K562 (cell line): ENCODE results near the gene OR4E2. TPM values are rescaled to one million over a fixed set of nuclear protein-coding genes. Genes with fewer than 3 reads are reported as not detected.

ENCODE experiments used
- ATAC-seq: fragments of 200-7000 bp; cut with Tn5 transposase; 3 replicates; pipeline ENCODE4 v1.9.1; 2020; ENCODE audit warnings: moderate library complexity
- BruUV-seq: library from RNA; stranded (reverse); fragments of 400-500 nt; replicated peaks from 2 replicates; lab custom pipeline; 2021; lab: Mats Ljungman, UMichigan
- CTCF ChIA-PET: fragments of 300-600 bp; formaldehyde crosslinking; extraction: SDS; loops from one replicate; lab custom pipeline; 2021; ENCODE audit warnings: low intra/inter-chr PET ratio; lab: Yijun Ruan, JAX
- POLR2A ChIA-PET: fragments of 300-600, 350-650 bp; sonication (Branson Sonifier 250); formaldehyde crosslinking; extraction: SDS; loops from one replicate; lab custom pipeline; 2021; ENCODE audit warnings: antibody characterized with exemption, inconsistent platforms; lab: Yijun Ruan, JAX
- DNase-seq, 4 experiments: peaks; one replicate each; pipeline versions ENCODE4 v3.0.0 to v3.0.0-alpha.2; 2011 to 2018; ENCODE audit warnings: low spot score in 3 of 4, mixed read lengths in 3 of 4; ENCODE audit errors: extremely low read depth in 1 of 4
- FAIRE-seq: peaks from 2 replicates; lab custom pipeline; 2011; peaks lifted over from hg19 to GRCh38; lab: Jason Lieb, UNC
- H2AFZ ChIP-seq: 2 replicates; pipeline ENCODE4 v1.6.0; 2011; ENCODE audit warnings: low read depth, low read length, control low read depth, inconsistent platforms
- H3K27ac ChIP-seq: fragments of 200-600 bp; 3 replicates; pipeline ENCODE4 v1.8.0; 2011; ENCODE audit warnings: low read depth, mild to moderate bottlenecking, control low read depth, inconsistent platforms, low read length, moderate library complexity, mixed read lengths; ENCODE audit errors: extremely low read depth
- H3K27me3 ChIP-seq, 2 experiments: fragments of 300-600 bp in 1 of 2; 2 replicates in 1 of 2; 3 replicates in 1 of 2; pipeline versions ENCODE4 v1.6.0 to v1.8.0; 2011; ENCODE audit warnings: inconsistent platforms in 2 of 2, low read length in 2 of 2, mild to moderate bottlenecking in 1 of 2, mixed read lengths in 1 of 2, moderate library complexity in 1 of 2; ENCODE audit not compliant: control insufficient read depth in 2 of 2, insufficient read depth in 2 of 2
- H3K36me3 ChIP-seq: fragments of 300-600 bp; 3 replicates; pipeline ENCODE4 v1.8.0; 2011; ENCODE audit warnings: mild to moderate bottlenecking, low read length, inconsistent platforms; ENCODE audit not compliant: control insufficient read depth, insufficient read depth
- H3K4me1 ChIP-seq, 2 experiments: fragments of 200-600 bp in 1 of 2; replicated peaks in 1 of 2; 2 replicates in 1 of 2; 3 replicates in 1 of 2; pipeline versions ENCODE4 v1.5.1 to v1.8.0; 2011; ENCODE audit warnings: inconsistent platforms in 2 of 2, low read length in 2 of 2, mild to moderate bottlenecking in 1 of 2, mixed read lengths in 1 of 2, moderate library complexity in 1 of 2; ENCODE audit not compliant: control insufficient read depth in 2 of 2, insufficient read depth in 2 of 2
- H3K4me2 ChIP-seq: 2 replicates; pipeline ENCODE4 v1.6.1; 2011; ENCODE audit warnings: low read length, control low read depth, inconsistent platforms, mixed read lengths; ENCODE audit not compliant: insufficient read depth
- H3K4me3 ChIP-seq: fragments of 200-600 bp; sonication (generic), shearing (Covaris generic); 2 replicates; pipeline ENCODE4 v1.5.1; 2016; ENCODE audit warnings: control low read depth, inconsistent platforms
- H3K79me2 ChIP-seq: fragments of 200-600 bp; 3 replicates; pipeline ENCODE4 v1.8.0; 2011; ENCODE audit warnings: low read length, inconsistent platforms; ENCODE audit not compliant: control insufficient read depth, insufficient read depth
- H3K9ac ChIP-seq, 2 experiments: 2 replicates each; pipeline versions ENCODE4 v1.6.0 to v1.6.1; 2011; ENCODE audit warnings: low read depth in 2 of 2, low read length in 2 of 2, control low read depth in 1 of 2, inconsistent platforms in 1 of 2, mild to moderate bottlenecking in 1 of 2, mixed read lengths in 1 of 2; ENCODE audit not compliant: insufficient read depth in 1 of 2
- H3K9me1 ChIP-seq: one replicate; pipeline ENCODE4 v1.6.0; 2011; ENCODE audit warnings: inconsistent platforms, mild to moderate bottlenecking, low read length, moderate library complexity; ENCODE audit not compliant: control insufficient read depth, insufficient read depth
- H3K9me3 ChIP-seq: replicated peaks from 2 replicates; pipeline ENCODE4 v1.5.1; 2011; ENCODE audit warnings: low read depth, low read length, inconsistent platforms; ENCODE audit not compliant: control insufficient read depth, insufficient read depth
- H4K20me1 ChIP-seq: replicated peaks from 2 replicates; pipeline ENCODE4 v1.6.1; 2011; ENCODE audit warnings: low read length, inconsistent platforms, mixed read lengths; ENCODE audit not compliant: control insufficient read depth, insufficient read depth
- ATF7 ChIP-seq: fragments of 450-650 bp; IDR thresholded peaks from 2 replicates; pipeline ENCODE4 v1.7.1; 2014; ENCODE audit warnings: mild to moderate bottlenecking, moderate library complexity
- CBX8 ChIP-seq: fragments of 200-600 bp; sonication (generic); IDR thresholded peaks from 2 replicates; pipeline ENCODE4 v1.6.1; 2012; ENCODE audit warnings: borderline replicate concordance, mixed run types, low read depth, mild to moderate bottlenecking, moderate library complexity, mixed read lengths, low read length, control low read depth, inconsistent platforms; ENCODE audit not compliant: poor library complexity, severe bottlenecking; ENCODE audit errors: extremely low read depth
- PYGO2 ChIP-seq: fragments of 450-650 bp; IDR thresholded peaks from 2 replicates; pipeline ENCODE4 v1.6.1; 2016; ENCODE audit warnings: mild to moderate bottlenecking, missing genetic modification characterization, moderate library complexity, missing compliant biosample characterization
- RB1 ChIP-seq: fragments of 450-650 bp; IDR thresholded peaks from 2 replicates; pipeline ENCODE4 v1.6.1; 2017; ENCODE audit warnings: low read depth, mild to moderate bottlenecking
- SLC30A9 ChIP-seq: fragments of 250-450 bp; sonication (Bioruptor Pico); IDR thresholded peaks from 2 replicates; pipeline ENCODE4 v1.8.0; 2022; ENCODE audit warnings: mild to moderate bottlenecking, moderate library complexity
- ZNF75A ChIP-seq: fragments of 450-650 bp; formaldehyde crosslinking; IDR thresholded peaks from 2 replicates; pipeline ENCODE4 v1.4.0; 2020; ENCODE audit warnings: mild to moderate bottlenecking
- WGBS: fragments of 100-300 bp; shearing (Covaris generic); methylation state at CpG from one replicate; pipeline ENCODE4 v1.1.6; 2016; ENCODE audit warnings: low coverage, mixed read lengths; ENCODE audit not compliant: insufficient coverage; ENCODE audit errors: missing lambda C conversion rate; 5-methylcytosine and 5-hydroxymethylcytosine counted together
- in situ Hi-C: fragments of 300-500 bp; cut with MboI; formaldehyde crosslinking; loops from 4 replicates; pipeline ENCODE4 v1.15.0; 2018; ENCODE audit warnings: inconsistent platforms, mixed read lengths
- intact Hi-C: fragments of 100-400 bp; cut with micrococcal nuclease; formaldehyde crosslinking; loops from 2 replicates; pipeline ENCODE4 v1.14.2; 2022
- polyA plus RNA-seq, 8 experiments: library from polyadenylated mRNA; depleted of rRNA in 4 of 8; stranded (reverse) in 5 of 8; unstranded in 3 of 8; fragments of >200 nt; fragmentation: Nextera tagmentation in 2 of 8; fragmentation: Illumina TruSeq in 1 of 8; extraction: Ambion mirVana in 2 of 8; extraction: Trizol in 1 of 8; gene quantifications; 2 replicates each; pipeline versions ENCODE4 v1.2.1 to v1.2.3, GENCODE V29; 2011 to 2014; ENCODE audit warnings: inconsistent platforms in 1 of 8, missing spikeins in 1 of 8
- total RNA-seq, 7 experiments: library from RNA; depleted of rRNA in 6 of 7; stranded (reverse); fragments of >200 nt in 6 of 7; fragmentation: Illumina TruSeq in 2 of 7; extraction: Trizol in 2 of 7; gene quantifications; 2 replicates each; pipeline versions ENCODE4 v1.2.1 to v1.2.3, GENCODE V29; 2011 to 2021; ENCODE audit warnings: low replicate concordance in 1 of 7

OR4E2 gene
- total and polyA plus RNA-seq, 9 of the 15 experiments (the other 6 are each of a cell fraction or from before 2014, with no cell fraction given): not detected

GRCh38 chr14:21631084-21631483, 22.6 kb upstream of the OR4E2 start (continued):
- TF ChIP-seq CBX8 (no peak), SLC30A9 (CRISPR knock-in tag) (no peak)

DNA sequence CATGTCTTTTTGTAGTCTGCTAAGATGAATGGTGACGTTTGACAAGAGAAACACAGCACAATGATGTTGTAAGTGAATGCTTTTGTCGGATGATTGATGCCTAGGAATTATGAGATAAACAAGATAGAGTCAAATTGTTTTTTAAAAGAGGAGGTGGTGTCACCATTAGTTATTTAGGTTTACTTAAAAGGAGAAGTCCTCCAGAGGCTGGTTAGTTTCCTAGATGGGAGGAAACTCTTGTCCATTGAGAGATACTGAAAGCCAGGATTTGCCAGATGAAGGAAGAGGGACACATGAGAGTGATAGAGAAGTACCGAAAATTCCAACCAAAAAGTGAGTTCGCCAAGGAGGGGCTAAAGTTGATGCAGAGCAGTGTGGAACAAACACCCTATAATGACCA, 18.8 kb upstream of the OR4E2 start, which contains the start of gene OR10G2:
Gene OR10G2, minus strand, starts transcription at position 101 of the 400 bp plus-strand sequence. Its CDS starts 98 bp downstream, at position 3.
- Histone ChIP-seq H3K4me2 (no peak within 1 kb of the TSS), H3K79me2 (no peaks in the 10 kb centered on the region), H3K9me1 (no peaks in the 10 kb centered on the region), H2AFZ (no peak within 1 kb of the TSS), H3K4me1 (no peaks in the 10 kb centered on the region; a peak in 1 of 5 replicates), H3K36me3 (no peaks in the 10 kb centered on the region), H3K27me3 (peaks cover 0 to 6% of the 10 kb centered on the region in 2 experiments; a peak in 2 of 5 replicates), H3K27ac (no peak within 1 kb of the TSS)
- no peak for FAIRE-seq
- ChIA-PET POLR2A (no interaction called here), CTCF (no interaction called here)
- no peak for DNase-seq
- intact Hi-C loops: no loop called here
- TF ChIP-seq RB1 (no peak), PYGO2 (tag) (no peak), ZNF75A (CRISPR knock-in tag) (no peak), ATF7 (no peak)
- TF ChIP-seq, all 486 proteins: peak for 0
- no peak for ATAC-seq
- no peaks in the 10 kb centered on the region for H3K9me3 ChIP-seq
- no TSS peak for BruUV-seq
- in situ Hi-C loops: no loop called here
- no peaks in the 10 kb centered on the region for H4K20me1 ChIP-seq
- WGBS: 0% methylated on average over 4 of the region's 4 CpGs
- no peak within 1 kb of the TSS for H3K9ac ChIP-seq
- no peak within 1 kb of the TSS for H3K4me3 ChIP-seq
